ENCODE results near the gene WDR27.
"Not testable (repeated sequence)": the region's sequence is repeated elsewhere in the genome, so short reads cannot be mapped to it uniquely, and the experiment has no call there.

Gene WDR27

DNA sequence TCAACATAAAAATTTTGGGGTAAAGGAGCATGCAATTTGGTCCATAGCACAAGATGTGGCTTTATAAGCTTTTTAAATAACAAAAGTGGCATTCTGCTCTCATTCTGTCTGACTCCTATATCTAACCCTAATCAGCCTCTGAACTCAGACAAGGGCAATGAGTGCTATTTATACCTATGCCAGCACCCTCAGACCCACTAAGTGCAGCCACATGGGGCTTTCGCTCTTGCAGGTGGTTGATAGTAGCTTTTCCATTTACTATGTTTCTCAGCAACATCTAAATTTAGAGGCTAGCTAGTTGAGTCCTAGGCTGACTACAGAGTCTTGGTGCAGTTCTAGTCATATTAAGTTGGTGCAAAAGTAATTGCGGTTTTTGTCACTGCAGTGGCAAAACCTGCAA, 231.0 kb downstream of the WDR27 start:
- no peak overlapping the region for H3K9ac ChIP-seq (ENCODE audit: low read depth, low read length)
- H3K4me1 ChIP-seq (ENCODE audit: insufficient read depth, low read length): no peaks in the 10 kb centered on the region
- H3K36me3 ChIP-seq (ENCODE audit: insufficient read depth, low read length): no peaks in the 10 kb centered on the region
- H3K9me3 ChIP-seq (ENCODE audit: control insufficient read depth, insufficient read depth, low read length): peaks cover 14% of the 10 kb centered on the region

DNA sequence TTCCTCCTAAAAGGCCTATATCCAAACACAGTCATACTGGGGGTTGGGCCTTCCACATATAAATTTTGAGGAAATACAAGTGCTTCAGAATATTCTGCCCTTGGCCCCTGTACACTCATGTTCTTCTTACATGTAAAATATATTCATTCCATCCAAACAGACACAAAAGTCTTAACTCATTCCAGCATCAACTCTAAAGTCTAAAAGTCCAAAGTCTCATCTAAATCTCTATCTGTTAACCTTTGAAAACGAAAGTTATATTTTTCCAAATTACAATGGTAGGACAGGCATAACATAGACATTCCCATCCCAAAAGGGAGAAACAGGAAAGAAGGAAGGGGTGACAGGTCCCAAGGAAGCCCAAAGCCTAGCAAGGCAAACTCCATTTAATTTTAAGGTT, 232.8 kb downstream of the WDR27 start:
- Histone ChIP-seq H3K9me3 (ENCODE audit: control insufficient read depth, insufficient read depth, low read length) (peaks cover 9% of the 10 kb centered on the region), H3K4me1 (ENCODE audit: insufficient read depth, low read length) (no peaks in the 10 kb centered on the region), H3K36me3 (ENCODE audit: insufficient read depth, low read length) (no peaks in the 10 kb centered on the region), H3K9ac (ENCODE audit: low read depth, low read length) (no peak overlapping the region)

DNA sequence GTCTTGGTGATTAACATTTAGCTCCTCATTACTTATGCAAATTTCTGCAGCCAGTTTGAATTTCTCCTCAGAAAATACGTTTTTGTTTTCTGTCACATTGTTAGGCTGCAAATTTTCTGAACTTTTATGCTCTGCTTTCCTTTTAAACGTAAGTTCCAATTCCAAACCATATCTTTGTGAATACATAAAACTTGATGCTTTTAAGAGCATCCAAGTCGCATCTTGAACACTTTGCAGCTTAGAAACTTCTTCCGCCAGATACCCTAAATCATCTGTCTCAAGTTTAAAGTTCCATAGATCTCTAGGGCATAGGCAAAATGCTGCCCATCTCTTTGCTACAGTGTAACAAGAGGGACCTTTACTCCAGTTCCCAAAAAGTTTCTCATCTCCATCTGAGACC, 234.1 kb downstream of the WDR27 start:
- not testable (repeated sequence) for H3K9ac ChIP-seq (ENCODE audit: low read depth, low read length); H3K9me3 ChIP-seq (ENCODE audit: control insufficient read depth, insufficient read depth, low read length); H3K4me1 ChIP-seq (ENCODE audit: insufficient read depth, low read length); H3K36me3 ChIP-seq (ENCODE audit: insufficient read depth, low read length)

GRCh38 chr6:169466256-169466655, 235.6 kb downstream of the WDR27 start:
- not testable (repeated sequence) for H3K4me1 ChIP-seq (ENCODE audit: insufficient read depth, low read length); H3K36me3 ChIP-seq (ENCODE audit: insufficient read depth, low read length); H3K9me3 ChIP-seq (ENCODE audit: control insufficient read depth, insufficient read depth, low read length); H3K9ac ChIP-seq (ENCODE audit: low read depth, low read length)

DNA sequence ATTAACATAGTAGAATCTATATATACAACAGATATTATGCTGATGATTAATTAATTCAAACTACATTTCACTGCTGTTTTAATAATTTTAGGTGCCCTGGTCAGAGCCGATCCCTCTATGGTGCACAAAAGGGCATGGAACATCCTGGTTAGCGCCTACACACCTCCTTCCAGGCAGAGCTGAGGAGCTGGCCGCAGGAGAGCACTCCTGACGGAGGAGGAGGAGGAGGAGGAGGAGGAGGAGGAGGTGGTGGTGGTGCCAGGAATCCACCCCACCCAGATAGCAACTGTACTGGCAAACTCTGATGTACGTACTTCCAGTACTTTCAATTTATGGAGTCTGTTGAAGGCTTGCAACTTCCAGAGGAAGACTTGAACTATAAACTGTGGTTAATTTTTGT, 244.1 kb downstream of the WDR27 start:
- no peaks in the 10 kb centered on the region for H3K36me3 ChIP-seq (ENCODE audit: insufficient read depth, low read length)
- H3K4me1 ChIP-seq (ENCODE audit: insufficient read depth, low read length): no peaks in the 10 kb centered on the region
- H3K9ac ChIP-seq (ENCODE audit: low read depth, low read length): no peak overlapping the region
- no peaks in the 10 kb centered on the region for H3K9me3 ChIP-seq (ENCODE audit: control insufficient read depth, insufficient read depth, low read length)

GRCh38 chr6:169456840-169457239, 245.0 kb downstream of the WDR27 start:
- Histone ChIP-seq H3K36me3 (ENCODE audit: insufficient read depth, low read length) (no peaks in the 10 kb centered on the region), H3K9me3 (ENCODE audit: control insufficient read depth, insufficient read depth, low read length) (no peaks in the 10 kb centered on the region), H3K9ac (ENCODE audit: low read depth, low read length) (no peak overlapping the region), H3K4me1 (ENCODE audit: insufficient read depth, low read length) (no peaks in the 10 kb centered on the region)

DNA sequence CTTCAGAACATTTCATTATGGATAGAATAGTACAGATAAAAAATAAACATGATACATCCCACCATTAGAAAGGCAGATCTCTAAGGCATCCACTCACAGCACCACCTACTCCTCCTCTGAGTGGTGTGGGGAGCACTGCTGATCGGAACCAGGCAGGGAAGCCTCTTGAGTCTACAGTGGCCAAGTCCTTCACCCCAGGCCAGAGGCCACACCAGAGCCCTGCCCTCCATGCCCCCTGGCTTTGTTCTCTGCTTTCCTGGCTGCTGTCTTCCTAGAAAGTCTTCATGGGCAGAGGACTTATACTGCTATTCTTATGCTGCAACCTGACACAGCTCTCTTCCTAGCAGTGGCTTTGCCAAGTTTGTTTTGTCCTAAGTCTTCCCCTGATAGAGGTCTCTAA, 246.4 kb downstream of the WDR27 start:
- Histone ChIP-seq H3K9me3 (ENCODE audit: control insufficient read depth, insufficient read depth, low read length) (no peaks in the 10 kb centered on the region), H3K36me3 (ENCODE audit: insufficient read depth, low read length) (no peaks in the 10 kb centered on the region), H3K4me1 (ENCODE audit: insufficient read depth, low read length) (no peaks in the 10 kb centered on the region; the same call in 1 of the 2 replicates), H3K9ac (ENCODE audit: low read depth, low read length) (no peak overlapping the region)

GRCh38 chr6:169454872-169455204, 247.0 kb downstream of the WDR27 start:
- Histone ChIP-seq H3K4me1 (ENCODE audit: insufficient read depth, low read length) (no peaks in the 10 kb centered on the region; the same call in 1 of the 2 replicates), H3K9ac (ENCODE audit: low read depth, low read length) (no peak overlapping the region), H3K36me3 (ENCODE audit: insufficient read depth, low read length) (no peaks in the 10 kb centered on the region), H3K9me3 (ENCODE audit: control insufficient read depth, insufficient read depth, low read length) (no peaks in the 10 kb centered on the region)

DNA sequence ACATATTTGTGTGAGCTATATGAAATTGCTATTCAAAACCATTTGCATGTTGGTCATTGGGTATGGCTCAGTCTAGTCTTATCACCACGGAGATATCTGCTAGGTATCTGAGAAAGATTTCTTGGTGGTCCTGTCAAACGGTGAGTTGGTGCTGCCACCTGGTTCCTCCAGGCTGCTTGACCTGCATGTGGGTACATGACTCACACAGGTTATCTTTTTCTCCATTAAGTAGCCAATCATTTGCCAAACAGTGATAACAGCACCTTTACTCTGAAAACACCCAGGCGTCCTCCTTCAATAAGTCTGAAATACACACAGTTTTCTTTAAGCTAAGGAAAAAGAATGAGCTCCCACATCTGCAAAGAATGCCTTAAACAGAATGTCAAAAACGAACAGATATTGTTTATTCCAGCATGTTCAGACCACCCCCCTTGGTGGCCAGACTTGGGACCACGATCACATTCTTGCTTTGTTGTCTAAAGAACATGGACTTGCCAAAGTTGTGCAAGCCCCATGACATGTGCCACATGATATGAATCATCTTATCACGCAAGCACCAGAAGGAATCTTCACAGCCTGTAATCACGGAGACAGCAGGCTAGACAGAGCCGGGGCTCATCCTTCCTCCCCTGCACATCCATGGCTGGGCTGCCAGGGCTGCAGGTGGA, 247.5 kb downstream of the WDR27 start:
- Histone ChIP-seq H3K36me3 (ENCODE audit: insufficient read depth, low read length) (no peaks in the 10 kb centered on the region), H3K9me3 (ENCODE audit: control insufficient read depth, insufficient read depth, low read length) (no peaks in the 10 kb centered on the region), H3K9ac (ENCODE audit: low read depth, low read length) (no peak overlapping the region), H3K4me1 (ENCODE audit: insufficient read depth, low read length) (no peaks in the 10 kb centered on the region; the same call in 1 of the 2 replicates)

DNA sequence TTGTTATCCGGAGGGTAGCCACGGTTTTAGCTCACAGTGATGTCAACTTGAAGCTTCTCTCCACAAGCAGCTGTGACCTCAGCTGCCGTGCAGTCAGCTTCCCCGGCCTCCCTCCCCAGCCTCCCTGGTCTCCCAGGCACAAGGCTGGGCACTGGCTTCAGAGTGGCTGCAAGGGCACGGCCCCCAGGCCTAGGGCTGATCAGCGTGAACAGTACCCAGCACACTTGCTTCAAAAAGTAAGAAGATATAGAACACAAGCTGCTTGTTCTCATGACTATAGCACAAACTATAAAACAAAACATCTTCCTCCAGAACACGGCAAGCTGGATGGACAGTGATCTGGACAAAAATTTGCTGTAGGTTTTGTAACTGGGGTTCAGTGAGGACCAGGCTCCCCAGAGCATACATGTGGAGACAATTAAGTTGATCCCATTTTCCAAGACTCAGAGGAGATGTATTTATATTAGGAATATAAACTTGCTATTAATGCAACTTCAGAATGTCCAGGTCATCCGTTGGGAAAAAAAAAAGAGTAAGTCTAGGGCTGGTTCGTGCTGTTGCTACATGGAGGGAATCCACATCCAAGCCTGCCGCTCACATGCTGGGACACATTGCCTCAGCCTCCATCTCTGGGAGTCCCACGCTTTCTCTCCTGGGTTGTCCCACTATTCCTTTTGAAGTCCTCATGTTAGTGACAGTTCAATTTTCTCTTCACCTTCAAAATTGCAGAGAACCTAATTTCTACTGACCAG, 248.8 kb downstream of the WDR27 start:
- no peaks in the 10 kb centered on the region; the same call in 1 of the 2 replicates for H3K4me1 ChIP-seq (ENCODE audit: insufficient read depth, low read length)
- H3K36me3 ChIP-seq (ENCODE audit: insufficient read depth, low read length): no peaks in the 10 kb centered on the region
- no peak overlapping the region for H3K9ac ChIP-seq (ENCODE audit: low read depth, low read length)
- H3K9me3 ChIP-seq (ENCODE audit: control insufficient read depth, insufficient read depth, low read length): no peaks in the 10 kb centered on the region

DNA sequence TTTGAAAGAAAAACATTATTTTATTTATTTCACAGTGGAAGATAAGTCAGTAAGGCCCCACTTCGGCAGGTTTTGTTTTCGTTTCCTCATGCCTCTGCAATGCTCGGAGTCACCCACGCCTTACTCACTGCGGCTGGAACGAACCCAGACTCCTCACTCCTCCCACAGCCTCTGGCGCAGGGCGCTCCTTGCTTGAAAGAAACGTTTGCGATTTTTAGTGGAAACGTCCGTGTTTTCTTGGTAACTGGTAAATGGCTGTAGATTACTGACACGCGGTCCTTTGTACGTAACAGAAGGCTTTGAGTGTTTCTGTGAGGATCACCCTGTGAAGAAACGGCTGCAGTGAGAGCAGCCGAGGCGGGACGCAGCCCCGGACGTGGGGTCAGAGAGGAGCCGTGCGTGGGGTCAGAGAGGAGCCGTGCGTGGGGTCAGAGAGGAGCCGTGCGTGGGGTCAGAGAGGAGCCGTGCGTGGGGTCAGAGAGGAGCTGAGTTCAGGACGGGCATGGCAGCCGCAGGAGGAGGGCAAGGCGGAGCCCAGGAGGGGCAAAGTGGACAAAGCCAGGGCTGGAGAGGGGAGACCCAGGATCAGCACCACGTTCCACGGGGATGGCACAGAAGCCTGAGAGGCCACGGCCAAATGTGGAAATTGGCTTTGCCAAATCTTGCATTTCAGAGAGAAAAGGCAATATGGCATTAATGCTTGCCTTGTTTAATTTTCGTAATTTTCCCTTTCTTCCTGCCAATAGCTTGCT, 249.5 kb downstream of the WDR27 start:
- Histone ChIP-seq H3K9ac (ENCODE audit: low read depth, low read length) (no peak overlapping the region), H3K4me1 (ENCODE audit: insufficient read depth, low read length) (no peaks in the 10 kb centered on the region; the same call in 1 of the 2 replicates), H3K36me3 (ENCODE audit: insufficient read depth, low read length) (no peaks in the 10 kb centered on the region), H3K9me3 (ENCODE audit: control insufficient read depth, insufficient read depth, low read length) (no peaks in the 10 kb centered on the region)

DNA sequence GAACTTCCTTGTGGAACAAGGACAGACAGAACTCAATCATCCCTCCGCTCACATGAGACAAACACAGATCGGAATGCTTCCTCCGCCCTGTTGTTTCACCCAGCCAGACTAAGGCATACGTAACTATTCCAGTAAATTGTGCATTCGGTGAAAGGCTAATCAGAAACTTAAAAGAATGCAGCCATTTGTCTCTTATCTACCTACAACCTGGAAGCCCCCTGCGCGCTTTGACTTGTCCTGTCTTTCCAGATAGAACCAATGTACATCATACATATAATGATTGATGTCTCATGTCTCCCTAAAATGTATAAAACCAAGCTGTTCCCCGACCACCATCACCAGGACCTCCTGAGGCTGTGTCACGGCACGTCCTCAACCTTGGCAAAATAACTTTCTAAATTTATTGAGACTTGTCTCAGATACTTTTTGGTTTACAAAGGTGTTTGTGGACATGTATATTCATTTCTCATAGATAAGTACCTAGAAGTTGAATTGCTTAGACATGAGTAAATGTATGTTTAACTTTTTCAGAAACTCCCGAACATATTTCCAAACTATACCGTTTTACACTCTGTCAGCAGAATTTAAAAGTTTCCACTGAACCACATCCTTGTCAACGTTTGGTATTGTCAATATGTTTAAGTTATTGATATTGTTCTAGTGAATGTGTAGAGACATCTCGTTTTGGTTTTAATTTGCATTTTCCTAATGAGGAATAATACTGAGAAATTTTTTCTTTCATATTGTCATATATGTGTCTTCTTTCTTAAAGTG, 250.6 kb downstream of the WDR27 start:
- Histone ChIP-seq H3K9me3 (ENCODE audit: control insufficient read depth, insufficient read depth, low read length) (no peaks in the 10 kb centered on the region), H3K9ac (ENCODE audit: low read depth, low read length) (no peak overlapping the region), H3K36me3 (ENCODE audit: insufficient read depth, low read length) (no peaks in the 10 kb centered on the region), H3K4me1 (ENCODE audit: insufficient read depth, low read length) (no peaks in the 10 kb centered on the region; the same call in 1 of the 2 replicates)

DNA sequence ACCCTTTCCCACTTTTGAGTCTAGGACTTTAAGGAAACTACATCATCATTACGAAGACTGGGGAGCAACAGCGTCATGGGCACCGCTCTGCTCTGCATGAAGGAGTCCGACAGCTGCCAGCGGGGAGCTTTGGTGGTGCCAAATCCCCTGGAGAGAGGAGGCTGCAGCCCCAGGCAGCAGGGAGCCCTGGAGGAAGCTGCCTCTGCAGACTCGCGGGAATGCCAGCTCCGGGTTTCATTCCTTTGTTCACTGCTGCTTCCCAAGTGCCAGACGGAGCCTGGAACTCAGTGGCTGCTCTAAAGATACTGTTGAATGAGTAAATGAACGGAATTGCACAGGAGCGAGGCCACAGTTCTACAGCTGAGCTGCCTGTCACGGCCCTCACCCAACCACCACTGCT, 251.7 kb downstream of the WDR27 start:
- Histone ChIP-seq H3K9ac (ENCODE audit: low read depth, low read length) (no peak overlapping the region), H3K36me3 (ENCODE audit: insufficient read depth, low read length) (no peaks in the 10 kb centered on the region), H3K9me3 (ENCODE audit: control insufficient read depth, insufficient read depth, low read length) (no peaks in the 10 kb centered on the region), H3K4me1 (ENCODE audit: insufficient read depth, low read length) (no peaks in the 10 kb centered on the region; the same call in 1 of the 2 replicates)

DNA sequence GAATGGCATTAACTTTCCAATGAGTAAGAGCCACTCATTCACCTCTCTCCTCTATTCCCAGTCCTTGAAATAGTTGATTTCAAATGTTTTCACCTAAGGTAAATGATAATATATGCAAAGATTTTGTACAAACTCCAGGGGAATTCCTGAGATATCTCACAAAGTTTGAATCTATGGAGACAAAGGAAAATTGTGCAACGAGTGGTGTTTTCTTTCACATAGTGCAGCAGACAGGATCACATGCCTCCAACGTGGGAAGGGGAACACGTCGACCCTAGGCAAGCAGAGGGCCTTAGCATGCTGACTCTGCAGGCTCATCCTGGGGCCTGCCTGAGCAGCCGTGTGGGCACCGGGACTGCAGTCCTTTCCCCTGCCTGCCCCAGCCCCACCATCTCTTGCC, 252.6 kb downstream of the WDR27 start:
- H3K9ac ChIP-seq (ENCODE audit: low read depth, low read length): no peak overlapping the region

More for the DNA sequence above, 252.6 kb downstream of the WDR27 start:
- Histone ChIP-seq H3K36me3 (ENCODE audit: insufficient read depth, low read length) (no peaks in the 10 kb centered on the region), H3K4me1 (ENCODE audit: insufficient read depth, low read length) (no peaks in the 10 kb centered on the region; the same call in 1 of the 2 replicates), H3K9me3 (ENCODE audit: control insufficient read depth, insufficient read depth, low read length) (no peaks in the 10 kb centered on the region)
